ENCODE data around the gene DENND5A.
"Not testable (repeated sequence)": the region's sequence is repeated elsewhere in the genome, so short reads cannot be mapped to it uniquely, and the experiment has no call there.

The DENND5A gene

GRCh38 chr11:9211322-9211721 lies 53.8 kb downstream of the DENND5A start:
- no peak for DNase-seq (ENCODE audit: low read depth in 3 of 3)

GRCh38 chr11:9210922-9211320 lies 54.2 kb downstream of the DENND5A start:
- DNase-seq (ENCODE audit: low read depth in 3 of 3): no peak

GRCh38 chr11:9210224-9210921 lies 54.8 kb downstream of the DENND5A start:
- DNase-seq (ENCODE audit: low read depth in 3 of 3): no peak

GRCh38 chr11:9209604-9210003 lies 55.5 kb downstream of the DENND5A start:
- not testable (repeated sequence) for DNase-seq (ENCODE audit: low read depth in 3 of 3)

- DNase-seq (ENCODE audit: low read depth in 3 of 3): no peak
Measured at GRCh38 chr11:9208726-9209501, 56.2 kb downstream of the DENND5A start.

GRCh38 chr11:9207229-9207628 lies 57.9 kb downstream of the DENND5A start:
- DNase-seq (ENCODE audit: low read depth in 3 of 3): no peak

GRCh38 chr11:9206496-9206895 lies 58.7 kb downstream of the DENND5A start:
- DNase-seq (ENCODE audit: low read depth in 3 of 3): no peak

- DNase-seq (ENCODE audit: low read depth in 3 of 3): no peak
Measured at GRCh38 chr11:9203691-9204311, 61.3 kb downstream of the DENND5A start.

- no peak for DNase-seq (ENCODE audit: low read depth in 3 of 3)
Measured at GRCh38 chr11:9201372-9202162, 63.6 kb downstream of the DENND5A start.

GRCh38 chr11:9200471-9200870 lies 64.7 kb downstream of the DENND5A start:
- DNase-seq (ENCODE audit: low read depth in 3 of 3): no peak

- no peak for DNase-seq (ENCODE audit: low read depth in 3 of 3)
Measured at GRCh38 chr11:9193316-9193715, 71.8 kb downstream of the DENND5A start.

GRCh38 chr11:9192561-9192960 lies 72.6 kb downstream of the DENND5A start:
- DNase-seq (ENCODE audit: low read depth in 3 of 3): no peak

- DNase-seq (ENCODE audit: low read depth in 3 of 3): not testable (repeated sequence)
Measured at GRCh38 chr11:9190326-9191016, 74.7 kb downstream of the DENND5A start.

- not testable (repeated sequence) for DNase-seq (ENCODE audit: low read depth in 3 of 3)
Measured at GRCh38 chr11:9188860-9189259, 76.3 kb downstream of the DENND5A start.

- no peak for DNase-seq (ENCODE audit: low read depth in 3 of 3)
Measured at GRCh38 chr11:9187616-9188015, 77.5 kb downstream of the DENND5A start.

- no peak for DNase-seq (ENCODE audit: low read depth in 3 of 3)
Measured at GRCh38 chr11:9184516-9184915, 80.6 kb downstream of the DENND5A start.

GRCh38 chr11:9182180-9182871 lies 82.8 kb downstream of the DENND5A start:
- no peak for DNase-seq (ENCODE audit: low read depth in 3 of 3)

- no peak for DNase-seq (ENCODE audit: low read depth in 3 of 3)
Measured at GRCh38 chr11:9180784-9181183, 84.4 kb downstream of the DENND5A start.

- DNase-seq (ENCODE audit: low read depth in 3 of 3): no peak
Measured at GRCh38 chr11:9179141-9179540, 86.0 kb downstream of the DENND5A start.

- DNase-seq (ENCODE audit: low read depth in 3 of 3): no peak
Measured at GRCh38 chr11:9178716-9179115, 86.4 kb downstream of the DENND5A start.

Measured in stimulated activated CD4-positive, alpha-beta T cell treated with anti-CD3 and anti-CD28 coated beads, TNF-alpha, amount 100 ng/mL, for 24 hours (primary cell).